ENCODE data around the gene CSTPP1. TPM values are rescaled to one million over a fixed set of nuclear protein-coding genes. Genes with fewer than 3 reads are reported as not detected.

Gene CSTPP1
- total and polyA plus RNA-seq, 2 donors (not counting 1 experiment from before 2014, with no cell fraction given) = 15.5 to 34.1 TPM

DNA sequence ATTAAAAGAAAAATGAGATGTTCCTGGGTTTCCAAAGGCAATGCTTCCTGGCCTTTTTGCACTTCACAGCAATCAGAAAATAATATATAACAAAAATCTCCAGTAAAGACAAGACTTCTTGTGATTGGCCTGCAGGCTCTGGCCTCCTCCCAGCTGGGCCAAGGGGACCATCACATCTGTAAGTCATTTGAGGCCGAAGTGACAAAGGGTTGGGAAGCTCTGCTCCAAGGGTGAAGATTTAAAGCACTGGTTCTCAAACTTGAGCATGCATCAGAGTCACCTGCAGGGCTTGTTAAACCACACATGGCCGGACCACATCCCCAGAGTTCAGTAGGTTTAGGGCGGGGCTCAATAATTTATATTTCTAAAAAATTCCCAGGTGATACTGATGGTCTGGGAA is 208.0 kb downstream of the CSTPP1 start:
- no peak for DNase-seq (ENCODE audit: low read depth in 2 of 2)
- no peak overlapping the region for H3K27ac ChIP-seq (ENCODE audit: insufficient read depth, low read length)
- no peak overlapping the region for H3K9ac ChIP-seq (ENCODE audit: insufficient read depth, low read length)

GRCh38 chr11:47147250-47147649 is 210.7 kb downstream of the CSTPP1 start:
- Histone ChIP-seq H3K4me3 (replicated peaks in 1 of 4; ENCODE audit: control extremely low read depth in 1 of 4, insufficient read depth in 1 of 4, low read depth in 3 of 4, low read length in 4 of 4) (no peak overlapping the region), H4K20me1 (ENCODE audit: control insufficient read depth, extremely low read depth, insufficient read depth, low read length) (no peaks in the 10 kb centered on the region), H3K4me1 (ENCODE audit: control insufficient read depth, extremely low read depth, insufficient read depth, low read length) (peaks cover 17% of the 10 kb centered on the region), H2AFZ (ENCODE audit: low read length) (no peak overlapping the region), H3K9ac (ENCODE audit: insufficient read depth, low read length) (no peak overlapping the region), H3K4me2 (ENCODE audit: extremely low read depth, insufficient read depth, low read length) (no peak overlapping the region), H3K9me3 (ENCODE audit: control insufficient read depth, insufficient read depth, low read depth, low read length) (no peaks in the 10 kb centered on the region), H3K27ac (ENCODE audit: insufficient read depth, low read length) (no peak overlapping the region), H3K27me3 (ENCODE audit: control insufficient read depth, insufficient read depth, low read length) (no peaks in the 10 kb centered on the region), H3K79me2 (ENCODE audit: control insufficient read depth, insufficient read depth, low read length) (no peaks in the 10 kb centered on the region), H3K36me3 (ENCODE audit: control insufficient read depth, insufficient read depth, low read length) (no peaks in the 10 kb centered on the region)
- TF ChIP-seq EZH2 (IDR thresholded peaks at IDR 0.05; ENCODE audit: low read length, missing control alignments) = no peak
- TF ChIP-seq, protein P1, sequence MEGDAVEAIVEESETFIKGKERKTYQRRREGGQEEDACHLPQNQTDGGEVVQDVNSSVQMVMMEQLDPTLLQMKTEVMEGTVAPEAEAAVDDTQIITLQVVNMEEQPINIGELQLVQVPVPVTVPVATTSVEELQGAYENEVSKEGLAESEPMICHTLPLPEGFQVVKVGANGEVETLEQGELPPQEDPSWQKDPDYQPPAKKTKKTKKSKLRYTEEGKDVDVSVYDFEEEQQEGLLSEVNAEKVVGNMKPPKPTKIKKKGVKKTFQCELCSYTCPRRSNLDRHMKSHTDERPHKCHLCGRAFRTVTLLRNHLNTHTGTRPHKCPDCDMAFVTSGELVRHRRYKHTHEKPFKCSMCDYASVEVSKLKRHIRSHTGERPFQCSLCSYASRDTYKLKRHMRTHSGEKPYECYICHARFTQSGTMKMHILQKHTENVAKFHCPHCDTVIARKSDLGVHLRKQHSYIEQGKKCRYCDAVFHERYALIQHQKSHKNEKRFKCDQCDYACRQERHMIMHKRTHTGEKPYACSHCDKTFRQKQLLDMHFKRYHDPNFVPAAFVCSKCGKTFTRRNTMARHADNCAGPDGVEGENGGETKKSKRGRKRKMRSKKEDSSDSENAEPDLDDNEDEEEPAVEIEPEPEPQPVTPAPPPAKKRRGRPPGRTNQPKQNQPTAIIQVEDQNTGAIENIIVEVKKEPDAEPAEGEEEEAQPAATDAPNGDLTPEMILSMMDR (conservative IDR thresholded peaks at IDR 0.05 in 1 of 2, IDR thresholded peaks at IDR 0.05 in 1 of 2; ENCODE audit: low read depth in 1 of 2, low read length in 2 of 2) = no peak
- no peak for DNase-seq (ENCODE audit: low read depth in 2 of 2)

More for the DNA sequence above, 208.0 kb downstream of the CSTPP1 start:
- Histone ChIP-seq H3K9me3 (ENCODE audit: control insufficient read depth, insufficient read depth, low read depth, low read length) (no peaks in the 10 kb centered on the region), H3K4me3 (replicated peaks in 1 of 4; ENCODE audit: control extremely low read depth in 1 of 4, insufficient read depth in 1 of 4, low read depth in 3 of 4, low read length in 4 of 4) (no peak overlapping the region), H2AFZ (ENCODE audit: low read length) (no peak overlapping the region), H3K79me2 (ENCODE audit: control insufficient read depth, insufficient read depth, low read length) (no peaks in the 10 kb centered on the region), H3K36me3 (ENCODE audit: control insufficient read depth, insufficient read depth, low read length) (no peaks in the 10 kb centered on the region), H4K20me1 (ENCODE audit: control insufficient read depth, extremely low read depth, insufficient read depth, low read length) (no peaks in the 10 kb centered on the region), H3K4me1 (ENCODE audit: control insufficient read depth, extremely low read depth, insufficient read depth, low read length) (peaks cover 17% of the 10 kb centered on the region), H3K27me3 (ENCODE audit: control insufficient read depth, insufficient read depth, low read length) (no peaks in the 10 kb centered on the region), H3K4me2 (ENCODE audit: extremely low read depth, insufficient read depth, low read length) (no peak overlapping the region)
- TF ChIP-seq, protein P1 (conservative IDR thresholded peaks at IDR 0.05 in 1 of 2, IDR thresholded peaks at IDR 0.05 in 1 of 2; ENCODE audit: low read depth in 1 of 2, low read length in 2 of 2) = no peak
- no peak for TF ChIP-seq EZH2 (IDR thresholded peaks at IDR 0.05; ENCODE audit: low read length, missing control alignments)

DNA sequence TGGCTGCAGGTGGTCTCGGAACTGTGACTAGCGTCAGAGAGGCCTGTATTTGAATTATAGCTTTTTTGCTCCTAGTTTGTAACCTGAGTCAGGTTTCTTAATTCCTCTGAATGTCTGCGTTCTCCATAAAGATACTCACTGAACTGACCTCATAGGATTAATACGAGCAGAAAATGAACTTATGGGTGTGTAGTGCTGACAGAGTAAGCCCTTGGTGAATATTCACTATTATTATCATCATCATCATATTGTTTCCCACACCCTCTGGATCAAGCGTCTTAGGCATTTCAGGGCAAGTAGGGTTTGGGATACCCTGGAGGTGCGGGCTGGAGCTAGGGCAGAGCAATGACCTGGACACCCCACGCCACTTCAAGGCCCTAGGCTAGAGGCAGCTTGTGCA is 211.1 kb downstream of the CSTPP1 start:
- Histone ChIP-seq H3K4me2 (ENCODE audit: extremely low read depth, insufficient read depth, low read length) (no peak overlapping the region), H4K20me1 (ENCODE audit: control insufficient read depth, extremely low read depth, insufficient read depth, low read length) (no peaks in the 10 kb centered on the region), H3K79me2 (ENCODE audit: control insufficient read depth, insufficient read depth, low read length) (no peaks in the 10 kb centered on the region), H3K4me3 (replicated peaks in 1 of 4; ENCODE audit: control extremely low read depth in 1 of 4, insufficient read depth in 1 of 4, low read depth in 3 of 4, low read length in 4 of 4) (no peak overlapping the region), H3K36me3 (ENCODE audit: control insufficient read depth, insufficient read depth, low read length) (no peaks in the 10 kb centered on the region), H3K27ac (ENCODE audit: insufficient read depth, low read length) (no peak overlapping the region), H3K9ac (ENCODE audit: insufficient read depth, low read length) (no peak overlapping the region), H3K9me3 (ENCODE audit: control insufficient read depth, insufficient read depth, low read depth, low read length) (no peaks in the 10 kb centered on the region), H3K4me1 (ENCODE audit: control insufficient read depth, extremely low read depth, insufficient read depth, low read length) (peaks cover 13% of the 10 kb centered on the region), H2AFZ (ENCODE audit: low read length) (no peak overlapping the region), H3K27me3 (ENCODE audit: control insufficient read depth, insufficient read depth, low read length) (no peaks in the 10 kb centered on the region)
- no peak for DNase-seq (ENCODE audit: low read depth in 2 of 2)
- no peak for TF ChIP-seq EZH2 (IDR thresholded peaks at IDR 0.05; ENCODE audit: low read length, missing control alignments)
- TF ChIP-seq, protein P1 (conservative IDR thresholded peaks at IDR 0.05 in 1 of 2, IDR thresholded peaks at IDR 0.05 in 1 of 2; ENCODE audit: low read depth in 1 of 2, low read length in 2 of 2) = no peak
